ENCODE results near the gene NEK10. TPM values are rescaled to one million over a fixed set of nuclear protein-coding genes. Genes with fewer than 3 reads are reported as not detected.

Gene NEK10
- total and polyA plus RNA-seq, 2 of the 13 experiments (the other 11 are each of a cell fraction or from before 2014, with no cell fraction given), result 2.8 to 14.2 TPM

DNA sequence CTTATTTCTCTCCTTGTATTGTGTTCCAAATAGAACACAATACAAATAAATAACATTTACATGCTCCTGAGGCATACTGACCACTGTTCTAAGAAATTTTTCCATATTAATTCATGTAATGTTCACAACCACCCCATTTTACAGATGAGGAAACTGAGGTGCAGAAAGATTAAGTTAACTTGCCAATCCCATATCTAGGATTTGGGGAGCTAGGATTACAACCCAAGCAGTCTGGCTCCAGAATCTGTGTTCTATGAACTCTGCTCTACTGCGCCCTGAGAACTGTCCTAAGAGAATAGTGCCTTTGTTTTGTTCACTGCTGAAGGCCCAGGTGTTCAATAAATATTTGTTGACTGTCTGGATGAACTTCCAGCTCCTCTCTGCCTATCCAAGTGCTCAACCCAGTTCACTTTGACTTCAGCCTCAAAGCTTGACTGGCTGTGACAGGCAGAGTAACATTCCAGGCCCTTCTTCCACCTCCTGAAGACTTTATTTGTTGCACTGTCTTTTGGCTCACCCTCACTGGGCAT is 3.1 kb downstream of the NEK10 start (continued):
- TF ChIP-seq, protein P1, sequence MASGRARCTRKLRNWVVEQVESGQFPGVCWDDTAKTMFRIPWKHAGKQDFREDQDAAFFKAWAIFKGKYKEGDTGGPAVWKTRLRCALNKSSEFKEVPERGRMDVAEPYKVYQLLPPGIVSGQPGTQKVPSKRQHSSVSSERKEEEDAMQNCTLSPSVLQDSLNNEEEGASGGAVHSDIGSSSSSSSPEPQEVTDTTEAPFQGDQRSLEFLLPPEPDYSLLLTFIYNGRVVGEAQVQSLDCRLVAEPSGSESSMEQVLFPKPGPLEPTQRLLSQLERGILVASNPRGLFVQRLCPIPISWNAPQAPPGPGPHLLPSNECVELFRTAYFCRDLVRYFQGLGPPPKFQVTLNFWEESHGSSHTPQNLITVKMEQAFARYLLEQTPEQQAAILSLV (CRISPR knock-in tag; IDR thresholded peaks at IDR 0.05; ENCODE audit: borderline replicate concordance), result no peak
- TF ChIP-seq BCL3 (CRISPR knock-in tag; IDR thresholded peaks at IDR 0.05) (no peak), ZNF34 (CRISPR knock-in tag; IDR thresholded peaks at IDR 0.05; ENCODE audit: borderline replicate concordance) (no peak), SNAI1 (CRISPR knock-in tag; IDR thresholded peaks at IDR 0.05; ENCODE audit: borderline replicate concordance) (no peak), SUZ12 (IDR thresholded peaks at IDR 0.05; ENCODE audit: low read depth, low read length) (no peak), MXD4 (CRISPR knock-in tag; IDR thresholded peaks at IDR 0.05) (no peak), PBX3 (CRISPR knock-in tag; IDR thresholded peaks at IDR 0.05; ENCODE audit: borderline replicate concordance) (no peak), NKX3-1 (CRISPR knock-in tag; IDR thresholded peaks at IDR 0.05) (0 out of 2 replicates have a peak, but pooled peaks have one; percentile 39), ZSCAN30 (CRISPR knock-in tag; IDR thresholded peaks at IDR 0.05) (no peak), NFE2L1 (CRISPR knock-in tag; IDR thresholded peaks at IDR 0.05; ENCODE audit: borderline replicate concordance) (no peak), PAWR (CRISPR knock-in tag; IDR thresholded peaks at IDR 0.05; ENCODE audit: borderline replicate concordance) (no peak), RFX3 (CRISPR knock-in tag; IDR thresholded peaks at IDR 0.05) (no peak), ZNF790 (CRISPR knock-in tag; IDR thresholded peaks at IDR 0.05; ENCODE audit: borderline replicate concordance) (no peak), KAT7 (CRISPR knock-in tag; IDR thresholded peaks at IDR 0.05; ENCODE audit: borderline replicate concordance) (no peak), TOPORS (CRISPR knock-in tag; IDR thresholded peaks at IDR 0.05) (no peak)
- TF ChIP-seq, protein P2, sequence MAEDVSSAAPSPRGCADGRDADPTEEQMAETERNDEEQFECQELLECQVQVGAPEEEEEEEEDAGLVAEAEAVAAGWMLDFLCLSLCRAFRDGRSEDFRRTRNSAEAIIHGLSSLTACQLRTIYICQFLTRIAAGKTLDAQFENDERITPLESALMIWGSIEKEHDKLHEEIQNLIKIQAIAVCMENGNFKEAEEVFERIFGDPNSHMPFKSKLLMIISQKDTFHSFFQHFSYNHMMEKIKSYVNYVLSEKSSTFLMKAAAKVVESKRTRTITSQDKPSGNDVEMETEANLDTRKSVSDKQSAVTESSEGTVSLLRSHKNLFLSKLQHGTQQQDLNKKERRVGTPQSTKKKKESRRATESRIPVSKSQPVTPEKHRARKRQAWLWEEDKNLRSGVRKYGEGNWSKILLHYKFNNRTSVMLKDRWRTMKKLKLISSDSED (CRISPR knock-in tag; IDR thresholded peaks at IDR 0.05), result no peak

Measured in HepG2 (cell line).